HG02852 (cell line): ENCODE measurements around the gene RARA.
"Not testable (repeated sequence)": the region's sequence is repeated elsewhere in the genome, so short reads cannot be mapped to it uniquely, and the experiment has no call there.

Source experiments
- ATAC-seq: cut with Tn5 transposase; IDR thresholded peaks from one replicate; pipeline ENCODE4 v1.9.1; 2021; ENCODE audit warnings: mild to moderate bottlenecking, moderate library complexity; ENCODE audit not compliant: unreplicated experiment

The RARA gene

GRCh38 chr17:40355804-40356758, 47.1 kb downstream of the RARA start:
- no peak for ATAC-seq

- ATAC-seq, result no peak
These were observed 48.3 kb downstream of the RARA start for GRCh38 chr17:40356990-40357881.

GRCh38 chr17:40358323-40359038, 49.5 kb downstream of the RARA start:
- ATAC-seq, result no peak

DNA sequence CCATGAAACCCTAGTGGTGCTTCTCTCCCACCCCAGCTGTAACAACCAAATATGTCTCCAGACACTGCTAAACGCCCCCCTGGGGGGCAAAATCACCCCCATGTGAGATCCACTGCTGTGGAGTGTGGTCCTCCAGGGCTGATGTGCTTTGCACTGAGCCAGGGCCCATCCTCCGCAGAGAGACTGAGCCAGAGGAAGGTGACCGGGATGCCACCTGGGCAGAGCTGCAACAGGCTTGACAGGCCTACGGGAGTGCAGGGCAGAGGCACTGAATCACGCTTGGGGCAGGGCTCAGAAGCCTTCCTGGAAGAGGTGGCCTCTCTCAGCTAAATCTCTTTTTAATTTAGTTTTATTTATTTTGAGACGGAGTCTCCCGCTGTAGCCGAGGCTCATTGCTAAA, 51.1 kb downstream of the RARA start:
- no peak for ATAC-seq

DNA sequence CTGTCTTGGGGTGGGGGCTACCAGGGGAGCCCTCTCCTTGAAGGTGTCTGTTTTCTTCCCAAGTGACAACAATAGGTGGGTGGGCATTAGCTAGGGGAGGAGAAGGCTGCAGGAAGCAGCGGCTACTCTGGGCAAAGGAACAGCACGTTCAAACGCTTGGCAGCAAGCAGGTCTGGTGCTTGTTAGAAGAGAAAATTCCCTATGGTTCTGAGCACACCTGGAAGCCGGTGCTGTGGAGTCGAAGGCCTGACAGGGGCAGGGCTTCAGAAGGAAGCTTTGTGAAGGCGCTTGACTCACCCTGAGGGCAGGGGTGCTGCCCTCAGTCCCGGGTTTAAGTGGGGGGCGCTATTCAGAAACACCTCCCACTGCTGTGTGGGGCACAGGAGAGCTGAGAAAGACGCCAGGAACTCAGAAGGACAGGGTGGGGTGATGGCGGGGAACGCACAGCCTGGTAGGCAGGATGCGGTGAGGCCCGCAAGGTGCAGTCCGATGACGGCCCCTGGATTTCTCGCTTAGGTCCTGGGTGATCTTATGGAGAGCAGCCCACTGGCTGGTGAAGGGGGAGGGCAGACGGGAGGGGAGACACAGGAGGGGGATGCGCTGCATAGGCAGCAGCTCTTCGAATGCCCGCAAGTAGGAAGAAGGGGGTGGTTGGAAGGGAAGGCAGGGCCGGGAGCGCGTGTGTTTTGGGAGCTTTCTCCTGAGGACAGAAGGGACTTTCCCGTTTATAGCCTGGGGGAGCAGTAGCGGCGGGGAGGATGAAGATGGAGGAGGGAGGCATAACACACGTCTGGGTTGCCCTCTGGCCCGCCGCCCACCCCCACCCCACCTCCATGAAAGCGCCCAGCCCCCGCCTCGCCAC, 52.3 kb downstream of the RARA start:
- no peak for ATAC-seq

GRCh38 chr17:40361925-40362695, 53.1 kb downstream of the RARA start:
- ATAC-seq, result peak; percentile 8

GRCh38 chr17:40362696-40363110, 53.7 kb downstream of the RARA start:
- ATAC-seq, result peak; percentile 71

DNA sequence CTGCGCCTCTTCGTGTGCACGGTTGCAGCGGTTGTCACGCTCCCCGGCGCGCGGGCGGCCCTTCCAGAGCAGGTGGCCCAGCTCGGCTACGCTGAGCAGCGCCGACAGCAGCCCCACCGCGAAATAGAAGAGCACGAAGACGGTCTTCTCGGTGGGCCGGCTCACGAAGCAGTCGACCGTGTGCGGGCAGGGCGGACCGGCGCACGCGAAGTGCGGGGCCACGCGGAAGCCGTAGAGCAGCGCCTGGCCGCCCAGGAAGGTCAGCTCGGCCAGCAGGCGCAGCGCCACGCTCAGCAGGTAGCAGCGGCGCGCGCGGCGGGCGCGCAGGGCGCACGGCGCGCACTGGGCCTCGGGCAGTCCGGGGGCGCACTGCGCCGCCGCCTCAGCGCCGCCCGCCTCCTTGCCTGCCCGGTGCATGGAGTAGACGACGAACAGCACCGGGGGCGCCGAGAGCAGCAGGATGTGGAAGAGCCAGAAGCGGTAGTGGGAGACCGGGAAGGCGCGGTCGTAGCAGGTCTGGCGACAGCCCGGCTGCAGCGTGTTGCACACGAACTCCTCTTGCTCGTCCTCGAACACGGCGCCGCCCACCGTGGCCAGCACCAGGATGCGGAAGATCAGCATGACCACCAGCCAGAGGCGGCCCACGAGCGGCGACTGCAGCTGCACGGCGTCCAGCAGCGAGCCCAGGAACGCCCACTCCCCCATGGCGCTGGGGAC, 54.3 kb downstream of the RARA start:
- ATAC-seq, result peak; percentile 15

- ATAC-seq, result no peak
These were observed 55.3 kb downstream of the RARA start, which contains the start of gene GJD3 for GRCh38 chr17:40364121-40364861. Gene GJD3, minus strand, starts transcription at chr17:40364737. Its CDS starts 922 bp downstream, at chr17:40363815.

DNA sequence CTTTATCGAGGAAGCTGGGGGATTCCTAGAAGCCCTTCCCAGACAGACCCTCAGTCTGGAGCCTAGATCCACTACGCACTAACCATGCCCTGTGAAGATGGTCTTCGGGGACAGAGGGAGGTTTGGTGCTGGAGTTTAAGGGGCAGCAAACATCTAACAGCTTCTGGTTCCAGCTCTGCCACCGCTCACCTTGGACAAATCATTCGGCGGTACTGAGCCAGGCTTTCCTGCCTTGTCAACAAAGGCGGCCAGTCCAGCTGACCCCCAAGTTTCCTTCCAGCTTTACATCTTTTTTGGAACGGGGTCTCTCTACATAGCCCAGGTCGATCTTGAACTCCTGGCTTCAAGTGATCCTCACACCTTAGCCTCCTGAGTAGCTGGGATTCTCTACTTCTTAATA, 55.9 kb downstream of the RARA start:
- ATAC-seq, result no peak

- no peak for ATAC-seq
These were observed 57.3 kb downstream of the RARA start for GRCh38 chr17:40366076-40366860.

DNA sequence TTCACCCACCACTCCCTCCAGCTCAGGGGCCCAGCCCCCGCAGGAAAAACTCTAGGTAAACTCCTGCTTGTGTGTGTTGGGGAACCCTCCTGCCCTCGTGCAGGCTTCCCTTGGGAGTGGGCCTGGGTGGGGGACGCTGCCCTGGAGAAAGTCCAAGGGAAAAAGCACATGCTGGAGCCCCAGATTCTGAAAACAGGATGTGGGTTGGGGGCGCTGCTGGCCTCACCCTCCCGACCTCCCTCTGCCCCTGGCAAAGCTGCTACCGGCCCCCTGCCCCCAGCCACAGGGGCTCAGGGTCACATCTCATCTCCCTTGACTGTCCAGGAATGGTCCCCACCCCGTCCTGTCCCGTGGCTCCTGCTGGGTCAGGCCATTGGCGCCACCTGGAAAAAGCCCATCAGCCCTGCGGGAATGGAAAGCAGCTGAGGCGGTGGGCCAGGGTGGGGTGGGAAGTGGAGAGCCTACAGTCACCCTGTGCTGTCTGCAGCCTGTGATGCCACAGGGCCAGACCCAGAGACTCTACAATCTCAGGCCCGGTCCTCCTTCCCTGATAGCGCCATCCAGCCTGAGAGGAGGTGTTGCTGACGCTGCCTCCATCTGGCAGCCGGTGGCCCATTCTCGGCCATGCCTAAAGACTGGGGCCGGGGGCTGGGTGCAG, 58.0 kb downstream of the RARA start:
- ATAC-seq, result no peak

DNA sequence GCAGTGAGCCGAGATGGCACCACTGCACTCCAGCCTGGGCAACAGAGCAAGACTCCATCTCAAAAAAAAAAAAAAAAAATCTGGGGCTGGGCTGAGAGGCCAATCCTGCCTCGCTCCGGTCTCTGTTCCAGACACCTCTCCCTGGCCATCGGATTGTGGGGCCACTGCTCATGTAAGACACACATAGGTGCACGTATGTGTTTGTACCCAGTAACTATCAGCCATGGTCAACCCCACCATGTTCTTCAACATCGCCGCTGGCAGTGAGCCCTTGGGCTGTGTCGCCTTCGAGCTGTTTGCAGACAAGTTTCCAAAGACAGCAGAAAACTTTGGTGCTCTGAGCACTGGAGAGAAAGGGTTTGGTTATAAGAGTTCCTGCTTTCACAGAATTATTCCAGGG, 58.7 kb downstream of the RARA start:
- ATAC-seq, result not testable (repeated sequence)

DNA sequence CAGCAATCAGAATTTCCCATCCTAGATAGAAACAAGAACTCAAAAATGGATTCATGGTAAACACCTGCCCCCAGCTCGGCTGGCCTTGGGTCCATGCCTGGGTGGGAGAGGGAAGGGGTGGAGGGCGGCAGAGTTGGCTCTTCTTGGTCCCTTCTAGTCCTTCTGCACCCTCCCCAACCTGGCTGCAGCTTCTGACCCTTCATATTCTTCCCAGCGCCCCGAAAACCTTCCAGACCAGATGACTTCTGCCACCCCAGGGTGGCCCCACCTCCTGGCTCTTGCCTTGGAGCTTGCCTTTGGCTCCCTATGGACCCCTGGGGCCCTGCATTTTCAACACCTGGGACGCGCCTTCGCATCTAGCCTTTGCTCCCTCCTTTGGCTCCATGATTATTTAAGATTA, 60.9 kb downstream of the RARA start:
- no peak for ATAC-seq

GRCh38 chr17:40371261-40371929, 62.4 kb downstream of the RARA start:
- no peak for ATAC-seq

DNA sequence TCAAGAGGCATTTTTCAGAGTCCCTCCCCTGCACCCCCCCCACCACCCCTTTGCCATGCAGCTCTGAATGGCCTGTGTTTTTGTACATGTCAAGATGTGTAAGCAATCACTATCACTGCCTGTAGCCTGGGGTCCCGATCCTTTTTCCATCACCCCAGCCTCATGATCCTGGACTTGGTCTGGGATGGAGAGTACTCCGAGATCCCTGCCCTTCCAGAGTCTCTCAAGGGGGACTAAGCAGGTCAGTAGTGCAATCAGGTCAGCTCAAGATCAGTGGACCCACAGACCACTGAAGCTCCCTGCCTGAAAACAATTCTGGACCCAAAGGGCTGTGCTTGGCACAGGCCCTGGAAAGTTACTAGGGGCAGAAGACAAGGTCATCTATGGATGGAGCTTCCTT, 63.1 kb downstream of the RARA start:
- no peak for ATAC-seq
